Measurements from ENCODE around the gene CREB5.
A peak's percentile ranks its signal among the peaks of the same experiment; 100 is the strongest.

CREB5 gene

DNA sequence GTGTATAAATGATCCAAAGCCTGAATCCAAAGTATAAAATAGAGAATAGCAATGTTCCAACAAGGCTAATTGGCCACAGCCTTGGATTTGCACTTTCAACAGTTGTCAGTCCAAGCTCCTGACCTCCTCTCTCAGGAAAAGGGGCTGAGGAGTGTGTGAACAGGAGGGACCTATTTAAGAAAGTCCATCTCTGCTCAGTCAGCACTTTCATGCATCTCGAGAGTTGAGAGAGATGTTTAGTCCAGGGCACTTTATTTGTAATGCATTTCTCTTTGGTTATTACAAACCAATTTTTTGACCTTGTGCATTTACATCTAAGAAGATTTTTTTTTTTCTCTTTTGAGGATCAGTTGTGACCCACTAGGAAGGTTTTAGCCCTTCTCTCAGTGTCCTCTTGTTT lies 244.2 kb downstream of the CREB5 start:
- DNase-seq, result no peak

- no peak for DNase-seq
These were observed 246.1 kb downstream of the CREB5 start for GRCh38 chr7:28658381-28658780.

- no peak for DNase-seq
These were observed 247.8 kb downstream of the CREB5 start for GRCh38 chr7:28660132-28660531.

GRCh38 chr7:28661826-28662595 lies 249.7 kb downstream of the CREB5 start:
- DNase-seq, result no peak

DNA sequence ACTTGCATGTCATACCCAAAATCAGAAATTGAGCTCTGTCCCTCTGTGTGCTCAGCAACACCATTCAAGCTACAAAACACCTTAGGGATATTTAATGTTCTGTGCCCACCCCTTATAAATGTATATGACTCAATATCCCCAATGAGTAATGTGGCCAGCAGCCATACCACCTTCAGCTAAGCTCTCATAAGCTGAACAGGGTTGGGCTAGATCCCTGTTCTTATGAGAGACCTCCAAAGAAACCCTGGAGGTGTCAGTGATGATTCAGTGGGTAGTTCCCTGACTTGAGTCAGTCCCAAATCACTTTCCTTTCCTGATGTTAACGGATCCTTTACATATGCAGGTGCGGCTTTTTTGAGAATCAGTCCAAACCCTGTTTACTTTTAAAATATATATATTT lies 253.8 kb downstream of the CREB5 start:
- peak; percentile 68 for DNase-seq

DNA sequence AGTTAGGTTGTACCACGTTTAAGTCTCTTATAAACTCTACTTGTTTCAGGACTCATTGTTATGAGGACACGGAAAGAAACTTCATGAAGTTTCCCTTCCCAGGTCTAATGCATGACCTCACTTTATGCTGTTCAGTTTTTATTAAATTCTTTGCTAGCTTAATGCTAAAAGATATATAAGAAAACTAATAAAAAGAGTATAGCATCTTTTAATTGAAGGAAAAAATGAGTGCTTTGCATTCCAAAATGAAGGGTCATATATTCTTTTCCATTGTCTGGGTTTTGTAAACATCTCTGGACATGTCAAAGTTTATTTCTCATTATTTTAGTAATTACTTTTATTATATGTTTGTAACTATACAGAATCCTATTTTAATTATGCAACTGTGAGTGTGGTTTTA lies 255.8 kb downstream of the CREB5 start:
- no peak for DNase-seq

GRCh38 chr7:28669330-28669729 lies 257.0 kb downstream of the CREB5 start:
- no peak for DNase-seq

DNA sequence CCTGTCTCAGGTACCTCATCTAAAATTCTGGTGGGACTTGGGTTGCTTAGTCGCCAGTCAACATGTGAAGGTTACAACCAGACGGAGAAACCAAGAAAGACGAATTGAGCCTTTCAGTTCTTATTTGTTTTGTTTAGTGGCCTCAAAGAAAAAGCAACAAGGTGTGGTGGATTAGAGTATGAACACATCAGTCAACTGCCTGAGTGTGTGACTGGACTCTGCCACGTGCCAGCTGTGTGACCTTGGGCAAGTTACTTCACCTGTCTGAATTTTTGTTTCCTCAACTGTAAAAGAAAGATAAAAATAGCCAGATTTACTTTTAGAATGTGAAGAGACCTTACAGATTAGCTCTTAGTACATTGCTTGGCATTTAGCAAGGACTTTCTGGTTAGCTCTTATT lies 259.2 kb downstream of the CREB5 start:
- no peak for DNase-seq

DNA sequence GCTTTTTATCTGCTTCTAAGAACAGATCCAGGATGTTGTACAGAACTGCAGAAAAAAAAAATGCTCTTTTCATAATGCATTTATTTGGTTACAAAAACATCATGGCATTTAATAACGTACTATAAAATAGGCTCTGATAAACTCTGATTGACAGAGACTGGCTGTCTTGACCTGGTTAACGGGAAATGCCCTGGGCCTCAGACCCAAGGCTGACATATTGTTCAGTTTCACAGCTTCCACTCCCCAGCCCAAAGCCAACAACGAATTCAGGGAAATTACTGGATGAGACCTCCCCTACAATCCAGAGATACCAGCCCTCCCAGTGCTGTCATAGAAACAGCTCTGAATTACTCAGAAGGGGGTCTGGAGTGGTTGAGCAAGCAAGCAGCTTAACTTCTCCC lies 260.1 kb downstream of the CREB5 start:
- DNase-seq, result no peak

DNA sequence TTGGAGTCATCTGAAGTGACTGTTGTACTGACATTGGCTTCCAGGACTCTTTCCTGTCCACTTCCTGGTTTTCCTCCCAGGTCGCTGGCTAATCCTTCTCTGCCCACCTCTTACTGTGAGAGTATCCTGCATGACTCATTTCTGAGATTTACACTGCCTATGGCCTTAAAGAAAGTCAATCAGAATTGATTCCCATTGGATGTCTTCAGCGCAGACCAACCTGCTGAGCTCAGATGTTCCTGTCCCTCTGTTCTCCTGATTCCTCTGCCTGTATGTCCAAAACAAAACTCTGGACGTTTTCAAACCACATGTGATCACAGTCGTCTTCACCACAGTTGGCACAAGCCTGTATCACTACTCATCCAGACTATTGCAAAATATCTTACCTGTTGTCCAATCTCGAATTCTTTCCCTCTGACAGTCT lies 262.1 kb downstream of the CREB5 start:
- peak; percentile 68 for DNase-seq

GRCh38 chr7:28675429-28675828 lies 263.1 kb downstream of the CREB5 start:
- no peak for DNase-seq

DNA sequence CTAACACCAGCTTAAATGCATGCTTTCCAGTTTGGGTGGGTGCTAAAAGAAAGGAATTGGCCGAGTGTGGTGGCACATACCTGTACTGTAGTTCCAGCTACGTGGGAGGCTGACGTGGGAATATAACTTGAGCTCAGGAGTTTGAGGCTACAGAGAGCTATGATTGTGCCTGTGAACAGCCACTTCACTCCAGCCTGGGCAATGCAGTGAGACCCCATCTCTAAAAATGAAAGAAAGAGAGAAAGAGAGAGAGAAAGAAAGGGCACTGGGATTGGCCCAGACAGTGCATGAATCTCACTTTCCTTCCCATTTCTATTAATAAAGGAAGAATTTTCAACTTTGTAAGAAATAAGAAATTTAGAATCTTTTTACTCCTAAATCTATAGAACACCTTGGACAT lies 265.4 kb downstream of the CREB5 start:
- DNase-seq, result no peak

GRCh38 chr7:28678431-28678965 lies 266.2 kb downstream of the CREB5 start:
- DNase-seq, result no peak

DNA sequence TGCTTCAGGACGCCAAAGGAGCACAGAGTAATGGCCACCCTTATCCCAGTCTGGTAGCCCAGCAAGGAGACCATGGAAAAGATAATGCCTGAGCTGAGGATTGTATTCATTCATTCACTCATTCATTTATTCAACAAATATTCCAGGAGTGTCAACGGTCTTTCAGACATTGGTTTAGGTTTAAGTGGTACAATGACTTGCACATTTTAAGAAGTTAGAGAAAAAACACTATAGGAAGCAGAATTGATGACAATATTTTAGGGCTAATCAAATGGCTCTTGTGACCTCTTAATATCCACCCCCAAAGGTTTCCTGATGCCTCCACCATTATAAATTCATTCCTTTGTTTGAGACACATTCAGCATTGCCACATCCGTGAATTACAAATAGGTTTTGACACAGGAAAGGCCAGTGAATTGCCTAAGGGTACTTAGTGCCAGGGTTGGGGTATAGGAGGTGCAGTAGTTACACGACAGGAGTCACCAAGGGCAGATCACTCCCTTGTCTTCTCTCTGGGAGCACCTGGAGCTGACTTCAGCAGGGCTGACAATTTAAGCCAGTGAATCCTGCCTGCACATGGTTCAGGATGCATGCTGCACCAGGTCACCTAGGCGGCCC lies 269.5 kb downstream of the CREB5 start:
- DNase-seq, result no peak

DNA sequence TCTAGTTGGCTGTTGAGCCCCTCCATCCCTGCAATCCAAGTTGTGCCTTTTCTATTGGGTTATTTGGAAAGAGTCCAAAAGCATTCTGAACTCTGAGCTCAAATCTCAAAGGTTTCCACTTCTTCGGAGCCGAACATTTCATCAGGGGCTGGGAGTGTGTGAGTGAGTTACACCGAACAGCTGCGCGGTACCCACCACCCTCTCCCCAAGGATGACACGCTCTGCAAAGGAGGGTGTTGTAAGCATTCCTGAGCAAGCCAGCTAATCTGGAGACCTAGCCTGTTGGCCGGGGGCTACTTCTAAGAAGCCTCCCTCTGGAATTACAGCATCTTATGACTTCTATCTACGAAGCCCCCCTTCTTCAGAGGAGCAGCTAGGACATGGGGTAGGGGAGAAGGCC lies 270.5 kb downstream of the CREB5 start:
- DNase-seq, result no peak

DNA sequence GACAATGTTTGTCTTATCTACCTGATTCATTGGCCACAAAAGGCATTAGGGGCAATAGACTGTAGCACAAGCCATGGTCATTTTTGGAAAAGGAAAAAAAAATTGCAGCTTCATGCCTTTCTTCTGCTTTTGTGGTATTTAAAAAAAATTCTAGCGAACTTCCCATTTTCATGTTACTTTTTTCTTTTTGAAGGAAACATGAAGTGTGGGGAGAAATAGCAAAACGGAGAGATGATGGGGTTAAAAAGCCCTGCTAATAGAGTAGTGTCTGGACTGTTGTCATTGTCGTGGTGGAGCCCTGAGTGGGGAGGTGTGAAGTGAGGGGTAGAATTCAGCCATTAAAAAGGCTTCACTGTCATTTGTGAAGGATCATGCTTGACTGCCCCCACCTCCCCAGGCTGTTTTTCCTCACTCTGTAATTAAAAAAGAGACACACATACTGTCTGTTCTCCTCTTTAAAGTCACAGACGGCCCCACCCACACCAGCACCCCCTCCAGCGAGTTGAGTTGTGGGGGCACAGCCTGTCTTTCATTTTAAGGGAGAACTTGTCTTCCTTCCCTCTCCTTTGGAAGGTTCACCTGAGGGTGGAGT lies 272.4 kb downstream of the CREB5 start:
- DNase-seq, result no peak

DNA sequence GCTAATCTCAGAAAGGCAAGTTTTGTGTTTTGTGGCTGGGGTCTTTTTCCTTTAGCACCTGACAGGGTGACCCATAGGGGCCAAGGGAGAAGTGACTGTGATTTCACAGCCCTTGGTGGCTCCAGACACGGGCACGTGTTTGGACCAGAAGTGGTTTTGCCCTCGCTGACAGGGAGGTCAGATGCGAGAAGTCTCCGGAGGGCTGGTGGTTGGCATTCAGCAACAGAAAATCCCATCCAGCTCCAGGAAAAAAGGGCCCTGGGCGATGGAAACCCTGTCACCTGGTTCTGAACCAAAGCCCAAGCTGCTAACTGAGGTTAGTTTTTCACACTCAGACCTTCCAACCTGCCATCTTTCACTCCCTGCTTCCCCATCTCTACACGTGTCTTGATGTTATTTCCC lies 272.9 kb downstream of the CREB5 start:
- DNase-seq, result no peak

- peak; percentile 100 for DNase-seq
These were observed 273.5 kb downstream of the CREB5 start for GRCh38 chr7:28685644-28686417.

- no peak for DNase-seq
These were observed 274.1 kb downstream of the CREB5 start for GRCh38 chr7:28686418-28686800.

- no peak for DNase-seq
These were observed 275.2 kb downstream of the CREB5 start for GRCh38 chr7:28687537-28687936.

- no peak for DNase-seq
These were observed 275.9 kb downstream of the CREB5 start for GRCh38 chr7:28688174-28688573.

DNA sequence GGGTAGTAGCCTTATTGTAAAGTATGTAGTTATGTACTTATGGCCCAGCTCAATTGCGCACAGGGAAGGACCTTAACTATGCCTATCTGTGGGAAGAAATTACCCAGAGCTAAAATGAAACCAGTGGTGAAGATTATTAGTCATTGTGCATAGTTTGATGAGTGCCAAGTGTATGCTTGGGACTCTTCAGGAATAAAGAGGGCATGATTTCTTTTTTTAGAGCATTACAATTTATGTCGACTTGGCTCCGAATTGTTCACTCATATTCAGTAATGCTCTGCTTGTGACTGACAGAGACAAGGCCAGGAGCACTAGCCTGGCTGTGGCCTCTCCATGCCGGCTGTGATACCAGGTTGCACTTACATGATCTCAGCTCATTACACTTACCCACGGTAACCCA lies 276.3 kb downstream of the CREB5 start:
- DNase-seq, result peak; percentile 63
